Measurements from ENCODE around the gene ZBTB40. TPM values are rescaled to one million over a fixed set of nuclear protein-coding genes. Genes with fewer than 3 reads are reported as not detected.

The ZBTB40 gene
- 58.0 and 66.5 TPM in 2 replicates for total RNA-seq (2011; cell fraction: chromatin; rRNA removed; ENCODE audit: low replicate concordance)
- total RNA-seq (2011; cell fraction: nucleolus; rRNA removed) = 22.5 and 26.7 TPM in 2 replicates
- 28.2 and 29.6 TPM in 2 replicates for total RNA-seq (2011; cell fraction: nucleoplasm; rRNA removed)
- total RNA-seq (2014; rRNA removed) = 16.3 and 18.7 TPM in 2 replicates
- 18.0 and 18.8 TPM in 2 replicates for total RNA-seq (2014; rRNA removed; fragmentation: Illumina TruSeq; extraction: Trizol)
- total RNA-seq (2015; rRNA removed; fragmentation: Illumina TruSeq; extraction: Trizol) = 21.9 and 22.3 TPM in 2 replicates
- total RNA-seq (2021) = 25.3 and 26.0 TPM in 2 replicates
- 11.1 and 12.3 TPM in 2 replicates for polyA plus RNA-seq (2011; rRNA removed)
- polyA plus RNA-seq (2011; cell fraction: cytosol; rRNA removed) = 7.7 and 9.6 TPM in 2 replicates
- 54.9 and 86.0 TPM in 2 replicates for polyA plus RNA-seq (2011; cell fraction: nucleus; rRNA removed)
- 14.2 and 17.0 TPM in 2 replicates for polyA plus RNA-seq (2012)
- 20.1 and 22.9 TPM in 2 replicates for polyA plus RNA-seq (2014; fragmentation: Illumina TruSeq; extraction: Trizol)
- 1 to 10 TPM; 2.6 to 5.1 TPM for polyA plus RNA-seq (2014; fragmentation: Nextera tagmentation; extraction: Ambion mirVana)
- 21.2 and 21.8 TPM in 2 replicates for polyA plus RNA-seq (2014; rRNA removed)
- polyA minus RNA-seq (2011; rRNA and poly(A)+ RNA removed) = 17.6 and 19.0 TPM in 2 replicates
- polyA minus RNA-seq (2011; cell fraction: cytosol; rRNA and poly(A)+ RNA removed) = 8.6 and 10.1 TPM in 2 replicates
- polyA minus RNA-seq (2011; cell fraction: nucleus; rRNA and poly(A)+ RNA removed) = 18.2 and 27.2 TPM in 2 replicates
- Bru-seq, nascent RNA = percentile 74 among the genes with signal in this experiment
- percentile 77 among the genes with signal in this experiment for BruChase-seq, experiment 1, labeled RNA remaining after a 2-hour chase
- percentile 80 among the genes with signal in this experiment for BruChase-seq, experiment 2, labeled RNA remaining after a 6-hour chase
- long read RNA-seq, experiment 1, partial matches to known transcripts = 12 of 104 reads
- long read RNA-seq, experiment 1, other reads (novel, unspliced or antisense) = 92 of 104 reads
- long read RNA-seq, experiment 2, partial matches to known transcripts = 11 of 12 reads
- long read RNA-seq, experiment 2, other reads (novel, unspliced or antisense) = 1 of 12 reads
- long read RNA-seq, experiment 3, partial matches to known transcripts = 3 of 8 reads
- long read RNA-seq, experiment 3, other reads (novel, unspliced or antisense) = 5 of 8 reads

GRCh38 chr1:22451702-22452480 is at the start of gene ZBTB40:
ZBTB40 (plus strand) TSS chr1:22451851; CDS start chr1:22489949, 38,098 bp downstream.
- under 1% methylated on average over 62 of the region's 68 CpGs for WGBS (ENCODE audit: insufficient coverage, low coverage, missing lambda C conversion rate)
- Histone ChIP-seq H3K9me1 (ENCODE audit: control insufficient read depth, insufficient read depth, low read length) (no peaks in the 10 kb centered on the region), H3K36me3 (ENCODE audit: control insufficient read depth, insufficient read depth, low read length) (no peaks in the 10 kb centered on the region), H3K27me3 (ENCODE audit: control insufficient read depth in 2 of 2, insufficient read depth in 2 of 2, low read length in 2 of 2) (no peaks in the 10 kb centered on the region), H3K9ac (ENCODE audit: insufficient read depth in 1 of 2, low read depth in 2 of 2, low read length in 2 of 2) (peak within 1 kb of the TSS; percentile 87 to 97), H3K4me1 (replicated peaks in 1 of 2; ENCODE audit: control insufficient read depth in 2 of 2, insufficient read depth in 2 of 2, low read length in 2 of 2) (peaks cover 19 to 42% of the 10 kb centered on the region in 2 experiments), H2AFZ (ENCODE audit: low read depth, low read length) (peak within 1 kb of the TSS; percentile 91), H3K4me3 (peak within 1 kb of the TSS; percentile 96), H3K27ac (ENCODE audit: extremely low read depth, low read depth, low read length) (peak within 1 kb of the TSS; percentile 82), H3K79me2 (ENCODE audit: control insufficient read depth, insufficient read depth, low read length) (peaks cover 49% of the 10 kb centered on the region), H3K4me2 (ENCODE audit: insufficient read depth, low read length) (peak within 1 kb of the TSS; percentile 97), H3K9me3 (replicated peaks; ENCODE audit: control insufficient read depth, insufficient read depth, low read depth, low read length) (peaks cover 9% of the 10 kb centered on the region), H4K20me1 (replicated peaks; ENCODE audit: control insufficient read depth, insufficient read depth, low read length) (peaks cover 5% of the 10 kb centered on the region; the same call in 1 of the 2 replicates)
- POLR2A ChIA-PET = interaction anchor here (0.6 to 2.6 kb wide), 5 partner anchors 10 to 1258 kb away, joined by 3 to 11 read pairs (median 3); no protein-coding TSS in a partner anchor
- FAIRE-seq (peak; percentile 91), ATAC-seq (peak; percentile 96), DNase-seq (ENCODE audit: extremely low read depth in 1 of 4, low spot score in 3 of 4) (peak; percentile 98 to 99 (median 99))
- CTCF ChIA-PET (ENCODE audit: low intra/inter-chr PET ratio) = no interaction called here
- in situ Hi-C loops (cut with MboI) (no loop called here), intact Hi-C loops (cut with micrococcal nuclease) (no loop called here)
- BruUV-seq (replicated peaks) = TSS peak; percentile 70
- TF ChIP-seq ZFX (CRISPR knock-in tag; IDR thresholded peaks at IDR 0.05) (peak; percentile 97), RB1 (IDR thresholded peaks at IDR 0.05; ENCODE audit: low read depth) (peak; percentile 85), KDM5B (IDR thresholded peaks at IDR 0.05; ENCODE audit: insufficient replicate concordance, low read depth, low read length) (peak; percentile 50), TCF7L2 (IDR thresholded peaks at IDR 0.05; ENCODE audit: low read depth, low read length) (0 out of 2 replicates have a peak, but pooled peaks have one; percentile 44), HEY1 (CRISPR knock-in tag; IDR thresholded peaks at IDR 0.05; ENCODE audit: borderline replicate concordance) (0 out of 2 replicates have a peak, but pooled peaks have one; percentile 12), NR0B1 (IDR thresholded peaks at IDR 0.05; ENCODE audit: partially characterized antibody) (no peak), XRCC5 (IDR thresholded peaks at IDR 0.05; ENCODE audit: low read depth, low read length) (peak; percentile 97), E2F5 (CRISPR knock-in tag; IDR thresholded peaks at IDR 0.05) (0 out of 2 replicates have a peak, but pooled peaks have one; percentile 42), ESRRA (IDR thresholded peaks at IDR 0.05; ENCODE audit: borderline replicate concordance, low read depth) (peak; percentile 90), NCOR1 (IDR thresholded peaks at IDR 0.05) (peak; percentile 79), HMGN3 (IDR thresholded peaks at IDR 0.05; ENCODE audit: borderline replicate concordance, extremely low read depth, insufficient read length, low read depth, low read length) (peak; percentile 91), ZBTB1 (CRISPR knock-in tag; IDR thresholded peaks at IDR 0.05; ENCODE audit: borderline replicate concordance, low read depth) (no peak), MAZ (CRISPR knock-in tag; conservative IDR thresholded peaks at IDR 0.05 in 1 of 2, IDR thresholded peaks at IDR 0.05 in 1 of 2) (peak; percentile 97 to 99), PTBP1 (IDR thresholded peaks at IDR 0.05; ENCODE audit: low read depth, low read length) (0 out of 2 replicates have a peak, but pooled peaks have one; percentile 47)

All from K562 (cell line).